ENCODE results near the gene CYB5R2.
A peak's percentile ranks its signal among the peaks of the same experiment; 100 is the strongest.

The CYB5R2 gene

GRCh38 chr11:7657306-7658025, 15.8 kb downstream of the CYB5R2 start:
- 0 out of 2 replicates have a peak, but pooled peaks have one; percentile 5 for TF ChIP-seq CTCF (IDR thresholded peaks at IDR 0.05; ENCODE audit: borderline replicate concordance, insufficient read depth, low read depth, low read length)
- H3K4me3 ChIP-seq (ENCODE audit: low read depth, low read length): no peak overlapping the region

GRCh38 chr11:7656704-7657103, 16.6 kb downstream of the CYB5R2 start:
- no peak for TF ChIP-seq CTCF (IDR thresholded peaks at IDR 0.05; ENCODE audit: borderline replicate concordance, insufficient read depth, low read depth, low read length)
- no peak overlapping the region for H3K4me3 ChIP-seq (ENCODE audit: low read depth, low read length)

GRCh38 chr11:7655253-7656217, 17.8 kb downstream of the CYB5R2 start:
- no peak overlapping the region for H3K4me3 ChIP-seq (ENCODE audit: low read depth, low read length)
- TF ChIP-seq CTCF (IDR thresholded peaks at IDR 0.05; ENCODE audit: borderline replicate concordance, insufficient read depth, low read depth, low read length): no peak

- TF ChIP-seq CTCF (IDR thresholded peaks at IDR 0.05; ENCODE audit: borderline replicate concordance, insufficient read depth, low read depth, low read length): no peak
- H3K4me3 ChIP-seq (ENCODE audit: low read depth, low read length): no peak overlapping the region
Observed at GRCh38 chr11:7654195-7654705, 19.1 kb downstream of the CYB5R2 start.

- no peak overlapping the region for H3K4me3 ChIP-seq (ENCODE audit: low read depth, low read length)
- TF ChIP-seq CTCF (IDR thresholded peaks at IDR 0.05; ENCODE audit: borderline replicate concordance, insufficient read depth, low read depth, low read length): no peak
Observed at GRCh38 chr11:7651700-7652099, 21.6 kb downstream of the CYB5R2 start.

- no peak for TF ChIP-seq CTCF (IDR thresholded peaks at IDR 0.05; ENCODE audit: borderline replicate concordance, insufficient read depth, low read depth, low read length)
Observed at GRCh38 chr11:7651140-7651551, 22.2 kb downstream of the CYB5R2 start.

More at GRCh38 chr11:7651140-7651551, 22.2 kb downstream of the CYB5R2 start:
- no peak overlapping the region for H3K4me3 ChIP-seq (ENCODE audit: low read depth, low read length)
